Stomach (tissue), 4 donors: ENCODE data around the gene ANKRD11.

ENCODE experiments used
- POLR2A ChIP-seq, 4 donors: fragments of 450-650 bp; IDR thresholded peaks; one replicate each; pipeline ENCODE4 v1.6.1; 2016; ENCODE audit warnings: antibody characterized with exemption in 4 of 4, control low read depth in 2 of 4, mild to moderate bottlenecking in 1 of 4, moderate library complexity in 1 of 4
- TF ChIP-seq, protein P1 (sequence below), 7 experiments: fragments of 450-650 bp in 4 of 7; fragments of 200-600 bp in 3 of 7; sonication (generic) in 3 of 7; IDR thresholded peaks; one replicate each; pipeline ENCODE4 v1.5.1; 2016 to 2019; ENCODE audit warnings: antibody characterized with exemption in 7 of 7, control low read depth in 2 of 7, mild to moderate bottlenecking in 1 of 7

DNA sequence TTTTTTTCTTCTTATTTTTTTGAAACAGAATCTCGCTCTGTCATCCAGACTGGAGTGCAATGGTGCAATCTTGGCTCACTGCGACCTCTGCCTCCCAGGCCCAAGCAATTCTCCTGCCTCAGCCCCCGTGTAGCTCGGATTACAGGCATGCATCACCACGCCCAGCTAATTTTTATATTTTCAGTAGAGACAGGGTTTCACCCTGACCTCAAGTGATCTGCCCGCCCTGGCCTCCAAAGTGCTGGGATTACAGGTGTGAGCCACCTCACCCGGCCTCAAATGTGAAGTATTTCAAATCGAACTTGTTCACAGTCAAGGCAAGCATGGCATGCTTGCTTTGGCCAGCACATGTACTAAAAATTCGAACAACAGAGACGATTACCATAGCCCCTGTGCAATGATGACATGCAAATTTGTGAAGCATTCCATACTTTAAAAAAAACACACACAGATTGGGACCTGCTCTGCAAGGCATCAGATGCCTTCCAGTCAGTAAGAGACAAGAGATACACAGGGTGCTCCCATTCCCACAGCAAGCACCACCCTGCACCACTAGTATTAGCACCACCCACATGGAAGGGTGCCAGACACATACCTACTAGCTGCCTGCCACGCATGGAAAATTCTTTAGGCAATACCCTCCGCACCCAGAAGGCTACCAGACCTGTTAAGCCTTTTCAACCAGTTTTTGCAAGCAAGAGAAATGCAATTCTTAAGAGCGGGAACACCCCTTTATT lies 47.2 kb downstream of the ANKRD11 start:
- TF ChIP-seq POLR2A (IDR thresholded peaks at IDR 0.05): no peak
- TF ChIP-seq, protein P1, sequence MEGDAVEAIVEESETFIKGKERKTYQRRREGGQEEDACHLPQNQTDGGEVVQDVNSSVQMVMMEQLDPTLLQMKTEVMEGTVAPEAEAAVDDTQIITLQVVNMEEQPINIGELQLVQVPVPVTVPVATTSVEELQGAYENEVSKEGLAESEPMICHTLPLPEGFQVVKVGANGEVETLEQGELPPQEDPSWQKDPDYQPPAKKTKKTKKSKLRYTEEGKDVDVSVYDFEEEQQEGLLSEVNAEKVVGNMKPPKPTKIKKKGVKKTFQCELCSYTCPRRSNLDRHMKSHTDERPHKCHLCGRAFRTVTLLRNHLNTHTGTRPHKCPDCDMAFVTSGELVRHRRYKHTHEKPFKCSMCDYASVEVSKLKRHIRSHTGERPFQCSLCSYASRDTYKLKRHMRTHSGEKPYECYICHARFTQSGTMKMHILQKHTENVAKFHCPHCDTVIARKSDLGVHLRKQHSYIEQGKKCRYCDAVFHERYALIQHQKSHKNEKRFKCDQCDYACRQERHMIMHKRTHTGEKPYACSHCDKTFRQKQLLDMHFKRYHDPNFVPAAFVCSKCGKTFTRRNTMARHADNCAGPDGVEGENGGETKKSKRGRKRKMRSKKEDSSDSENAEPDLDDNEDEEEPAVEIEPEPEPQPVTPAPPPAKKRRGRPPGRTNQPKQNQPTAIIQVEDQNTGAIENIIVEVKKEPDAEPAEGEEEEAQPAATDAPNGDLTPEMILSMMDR (IDR thresholded peaks at IDR 0.05): no peak
